Measurements from ENCODE around the gene SERPINA4.

The SERPINA4 gene

GRCh38 chr14:94559638-94560290 is 1.5 kb upstream of the SERPINA4 start:
- Histone ChIP-seq H3K27ac (no peak overlapping the region), H3K4me3 (no peak overlapping the region)
- TF ChIP-seq CTCF (IDR thresholded peaks at IDR 0.05) = no peak
- peak; percentile 41 for DNase-seq (ENCODE audit: low spot score)

GRCh38 chr14:94560291-94560665 is 964 bp upstream of the SERPINA4 start:
- no peak for TF ChIP-seq CTCF (IDR thresholded peaks at IDR 0.05)
- DNase-seq (ENCODE audit: low spot score) = no peak
- Histone ChIP-seq H3K27ac (no peak overlapping the region), H3K4me3 (no peak overlapping the region)

- no peak for DNase-seq (ENCODE audit: low spot score)
- H3K4me3 ChIP-seq = no peak overlapping the region
- TF ChIP-seq CTCF (IDR thresholded peaks at IDR 0.05) = no peak
- no peak overlapping the region for H3K27ac ChIP-seq
Measured at GRCh38 chr14:94561656-94562010, 391 bp downstream of the SERPINA4 start.

GRCh38 chr14:94562022-94562421 is 780 bp downstream of the SERPINA4 start:
- DNase-seq (ENCODE audit: low spot score) = no peak
- H3K27ac ChIP-seq = no peak overlapping the region
- no peak overlapping the region for H3K4me3 ChIP-seq
- TF ChIP-seq CTCF (IDR thresholded peaks at IDR 0.05) = no peak

- DNase-seq (ENCODE audit: low spot score) = peak; percentile 55
- H3K4me3 ChIP-seq = no peak overlapping the region
- H3K27ac ChIP-seq = no peak overlapping the region
- no peak for TF ChIP-seq CTCF (IDR thresholded peaks at IDR 0.05)
Measured at GRCh38 chr14:94562941-94563883, 2.0 kb downstream of the SERPINA4 start.

GRCh38 chr14:94564381-94564780 is 3.1 kb downstream of the SERPINA4 start:
- Histone ChIP-seq H3K4me3 (no peak overlapping the region), H3K27ac (no peak overlapping the region)
- DNase-seq (ENCODE audit: low spot score) = no peak
- no peak for TF ChIP-seq CTCF (IDR thresholded peaks at IDR 0.05)

- Histone ChIP-seq H3K4me3 (no peak overlapping the region), H3K27ac (no peak overlapping the region)
- no peak for TF ChIP-seq CTCF (IDR thresholded peaks at IDR 0.05)
- peak; percentile 53 for DNase-seq (ENCODE audit: low spot score)
Measured at GRCh38 chr14:94568186-94568585, 6.9 kb downstream of the SERPINA4 start.
